Activated T-cell treated with anti-CD3 and anti-CD28 coated beads, Interleukin-2, amount 50 U/mL, for 48 hours (primary cell): ENCODE measurements around the gene SLC16A5.
A peak's percentile ranks its signal among the peaks of the same experiment; 100 is the strongest.
"Not testable (repeated sequence)": the region's sequence is repeated elsewhere in the genome, so short reads cannot be mapped to it uniquely, and the experiment has no call there.

ENCODE experiments used
- DNase-seq, 2 experiments: peaks; one replicate each; pipeline ENCODE4 v3.0.0-alpha.2; 2020

SLC16A5 gene

DNA sequence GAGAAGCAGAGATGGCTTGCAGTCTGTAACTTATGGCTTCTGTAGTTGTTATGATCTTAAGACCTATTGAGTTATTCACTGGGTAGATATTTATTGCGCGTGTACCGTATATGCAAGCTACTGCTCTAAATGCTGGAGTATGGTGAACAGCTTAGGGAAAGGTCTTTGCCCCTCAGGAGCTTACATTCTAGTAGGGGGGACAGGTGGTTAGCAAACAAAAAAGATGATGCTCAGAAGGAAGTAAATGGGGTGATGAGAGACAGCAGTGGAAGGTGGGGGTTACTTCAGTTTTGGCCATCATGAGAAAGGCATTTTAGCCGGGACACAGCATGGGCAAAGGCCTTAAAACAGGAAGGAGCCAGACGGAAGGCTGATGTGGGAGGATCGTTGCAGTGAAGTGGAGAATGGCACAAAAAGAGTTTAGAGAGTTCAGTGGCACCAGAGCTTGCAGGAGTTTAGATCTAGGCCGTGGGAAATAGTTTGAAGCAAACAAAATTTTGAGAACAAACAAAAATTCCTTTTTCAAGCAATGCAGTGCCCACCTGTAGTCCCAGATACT, 24.1 kb downstream of the SLC16A5 start:
- no peak for DNase-seq

DNA sequence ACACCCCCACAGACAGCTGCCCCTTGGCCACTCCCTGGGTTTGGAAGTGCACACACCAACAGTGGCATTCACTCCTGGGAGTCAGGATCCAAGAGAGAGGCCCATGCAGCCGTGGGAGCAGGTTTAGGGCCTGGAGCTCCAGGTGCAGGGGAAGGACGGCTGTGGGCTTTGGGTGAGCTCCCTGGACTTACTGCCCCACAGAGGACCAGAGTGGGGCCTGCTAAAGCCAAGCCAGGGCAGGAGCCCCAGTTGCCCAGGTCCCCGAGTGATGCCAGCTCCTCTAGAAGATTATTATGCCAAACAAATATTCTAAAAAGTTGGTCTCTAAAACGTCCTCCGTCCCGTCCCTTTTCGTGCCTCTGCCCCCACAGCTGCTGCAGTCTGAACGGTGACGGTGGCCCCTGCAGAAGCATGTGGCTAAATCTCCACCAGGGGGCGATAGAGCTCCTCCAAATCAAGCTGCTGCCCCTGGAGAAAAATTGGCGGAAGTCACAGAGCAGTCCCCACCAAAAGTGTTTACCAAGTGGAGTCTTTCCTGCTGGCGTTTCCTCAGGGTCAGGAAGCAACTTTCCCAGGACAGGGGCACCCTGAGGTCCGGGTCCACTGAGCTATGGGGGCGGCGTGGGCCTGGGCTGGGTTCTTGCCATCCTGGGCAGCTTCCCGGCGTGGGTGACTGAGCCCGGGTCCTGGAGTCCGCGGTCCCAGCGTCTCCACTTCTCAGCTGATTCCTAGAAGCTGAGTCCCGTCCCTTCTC, 26.2 kb downstream of the SLC16A5 start:
- DNase-seq = peak; percentile 92 to 93

DNA sequence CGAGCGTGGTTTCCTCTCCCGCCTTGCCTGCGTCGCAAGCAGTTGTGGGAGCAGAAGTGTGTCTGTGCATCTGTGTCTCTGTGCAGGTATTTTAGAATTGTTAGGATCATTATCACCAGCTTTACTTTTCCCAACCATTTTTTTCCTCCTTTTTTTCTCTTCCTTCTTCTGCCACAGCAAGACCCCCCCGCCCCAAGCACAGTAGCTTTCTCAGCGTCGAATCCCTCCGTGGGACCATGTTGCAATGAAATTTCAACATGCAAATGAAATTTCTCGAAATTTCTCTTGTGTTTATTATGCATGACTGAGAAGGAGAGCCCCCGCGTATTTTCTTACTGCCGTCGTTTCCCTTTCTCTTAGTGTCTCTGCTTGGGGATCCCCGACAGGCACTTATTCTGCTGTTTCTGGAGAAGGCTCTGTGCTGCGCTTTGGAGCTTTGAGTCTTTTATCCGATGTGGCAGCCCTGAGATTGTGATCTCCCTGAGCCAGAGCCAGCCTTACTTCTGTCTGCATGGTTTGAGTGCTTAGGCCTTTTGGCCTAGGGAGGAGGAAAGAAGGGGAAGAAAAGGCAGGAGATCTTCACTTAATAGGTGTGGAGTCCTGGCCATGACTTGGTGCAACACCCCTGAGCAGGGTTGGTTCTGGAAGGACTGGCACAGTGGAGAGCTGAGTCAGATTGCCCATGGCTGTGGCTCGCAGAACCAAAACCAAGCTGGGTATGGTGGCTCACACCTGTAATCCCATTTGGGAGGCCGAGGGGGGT, 27.0 kb downstream of the SLC16A5 start:
- DNase-seq = no peak

DNA sequence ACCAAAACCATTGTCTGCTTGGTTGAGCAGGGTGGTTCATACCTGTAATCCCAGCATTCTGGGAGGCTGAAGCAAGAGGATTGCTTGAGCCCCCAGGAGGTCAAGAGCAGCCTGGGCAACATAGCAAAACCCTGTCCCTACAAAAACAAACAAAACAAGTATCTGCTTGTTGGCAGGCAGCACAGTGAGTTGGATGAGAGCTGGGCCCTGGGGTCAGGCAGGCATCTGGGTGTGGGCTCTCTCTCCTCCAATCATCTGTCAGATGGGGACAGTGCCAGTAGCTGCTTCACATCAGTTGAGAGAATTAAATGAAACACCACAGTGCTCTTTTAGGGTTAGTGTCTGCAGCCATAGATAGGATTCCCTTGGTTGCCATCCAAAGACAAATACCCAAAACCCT, 27.8 kb downstream of the SLC16A5 start:
- DNase-seq = no peak

DNA sequence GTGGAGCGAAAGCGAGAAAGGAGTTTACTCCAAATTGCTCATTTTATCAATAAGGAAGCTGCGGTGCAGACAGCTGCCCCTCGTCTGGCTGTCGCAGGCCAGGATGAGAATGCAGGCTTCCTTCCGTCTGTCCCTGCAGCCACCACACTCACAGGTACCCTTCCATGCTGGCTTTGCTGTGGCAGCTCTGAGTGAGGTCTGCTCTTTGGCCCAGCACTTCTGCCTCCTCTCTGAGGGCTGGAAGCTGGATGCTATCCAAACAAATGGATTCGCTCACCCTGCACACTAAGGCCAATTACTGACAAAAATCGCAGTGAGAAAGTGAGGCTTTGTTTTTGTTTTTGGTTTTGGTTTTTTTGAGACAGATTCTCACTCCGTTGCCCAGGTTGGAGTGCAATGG, 29.0 kb downstream of the SLC16A5 start:
- DNase-seq = no peak

DNA sequence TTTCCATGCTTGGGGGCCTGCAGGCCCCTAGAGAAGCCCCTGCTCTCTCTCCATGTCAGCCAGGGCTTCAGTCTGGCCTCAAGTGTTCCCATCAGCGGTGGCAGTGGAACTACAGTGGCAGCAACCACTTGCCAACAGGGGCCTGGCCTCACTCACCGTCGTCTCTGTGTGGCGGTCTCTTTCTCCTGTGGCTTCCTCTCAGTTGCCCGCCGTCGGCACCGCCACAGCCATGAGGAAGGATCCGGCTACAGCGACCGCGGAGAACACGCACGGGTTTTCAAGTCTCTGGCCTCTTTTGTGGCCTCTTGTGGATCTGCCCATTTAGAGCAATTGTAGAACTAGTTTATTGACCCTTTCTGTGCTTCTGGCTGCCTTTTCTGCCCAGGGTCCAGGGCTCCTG, 30.6 kb downstream of the SLC16A5 start:
- no peak for DNase-seq

DNA sequence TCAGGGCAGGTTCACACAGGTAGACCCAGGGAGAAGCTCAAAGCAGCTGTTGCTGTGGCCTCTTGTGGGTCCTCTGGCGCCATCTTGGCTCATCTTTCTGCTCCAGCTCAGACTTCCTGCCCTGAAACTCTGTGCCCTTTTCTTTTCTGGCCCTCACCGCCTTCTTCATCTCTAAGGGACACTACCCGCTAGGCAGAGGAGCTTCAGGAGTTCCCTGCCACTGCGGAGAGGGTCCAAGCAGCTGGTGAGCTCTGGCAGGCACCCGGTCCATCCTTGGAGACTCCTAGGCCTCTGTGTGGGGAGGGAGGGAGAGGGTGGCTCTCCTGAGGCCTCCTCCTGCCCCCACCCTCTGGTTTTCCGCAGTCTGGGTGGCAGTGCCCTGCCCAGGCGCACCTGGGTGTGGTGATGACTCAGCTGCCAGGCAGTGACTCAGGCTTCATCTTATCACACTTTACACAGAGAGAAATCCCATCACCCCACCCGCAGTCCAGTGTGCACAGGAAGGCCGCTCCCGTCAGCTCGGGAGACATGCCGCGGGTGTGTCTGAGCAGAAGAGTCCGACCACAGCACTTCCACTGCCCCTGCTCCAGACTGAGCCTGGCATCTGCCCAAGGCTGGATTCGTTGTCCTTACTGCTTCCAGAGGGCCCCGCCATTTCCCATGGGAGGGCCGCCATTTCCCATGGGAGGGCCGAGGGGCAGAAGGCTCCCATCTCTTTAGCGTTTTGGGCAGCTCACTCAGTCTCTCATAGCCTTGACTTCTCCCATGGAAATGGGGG, 36.5 kb downstream of the SLC16A5 start:
- peak; percentile 74 to 78 for DNase-seq

DNA sequence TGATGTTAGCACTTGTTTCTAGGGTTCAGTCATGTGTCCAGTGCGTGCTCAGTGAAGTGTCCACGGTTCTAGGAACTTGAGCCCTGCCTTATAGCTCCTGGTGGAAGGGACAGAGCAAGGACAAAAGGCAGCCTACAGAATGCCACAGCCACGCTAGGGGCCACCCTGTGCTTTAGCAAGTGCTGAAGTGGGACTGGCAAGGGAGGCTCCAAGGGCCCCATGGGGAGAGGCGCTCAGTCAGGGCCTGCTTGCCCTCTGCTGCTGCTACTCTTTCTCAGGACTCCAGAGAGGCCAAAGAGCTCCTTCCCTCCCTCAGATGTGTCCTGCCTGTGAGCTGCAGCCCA, 37.0 kb downstream of the SLC16A5 start:
- DNase-seq = no peak

DNA sequence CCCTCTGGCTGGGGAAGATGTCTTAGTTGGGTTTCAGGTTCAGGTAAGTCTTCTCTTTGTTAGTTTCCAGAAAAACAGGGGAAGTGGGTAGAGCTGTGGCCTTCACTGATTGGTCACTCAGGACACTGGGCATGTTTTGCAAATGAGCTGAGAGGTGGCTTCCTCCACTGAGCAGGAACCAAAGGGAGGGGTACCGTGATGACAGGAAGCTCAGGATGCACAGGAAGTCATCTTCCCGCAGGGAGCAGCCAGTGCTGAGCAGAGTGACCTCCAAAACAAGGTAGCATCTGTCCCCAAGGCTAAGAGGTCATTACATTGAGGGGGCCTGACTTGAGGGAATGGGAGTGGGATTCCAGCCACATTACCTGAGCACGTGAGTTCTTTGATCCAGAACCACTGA, 38.2 kb downstream of the SLC16A5 start:
- DNase-seq = no peak

DNA sequence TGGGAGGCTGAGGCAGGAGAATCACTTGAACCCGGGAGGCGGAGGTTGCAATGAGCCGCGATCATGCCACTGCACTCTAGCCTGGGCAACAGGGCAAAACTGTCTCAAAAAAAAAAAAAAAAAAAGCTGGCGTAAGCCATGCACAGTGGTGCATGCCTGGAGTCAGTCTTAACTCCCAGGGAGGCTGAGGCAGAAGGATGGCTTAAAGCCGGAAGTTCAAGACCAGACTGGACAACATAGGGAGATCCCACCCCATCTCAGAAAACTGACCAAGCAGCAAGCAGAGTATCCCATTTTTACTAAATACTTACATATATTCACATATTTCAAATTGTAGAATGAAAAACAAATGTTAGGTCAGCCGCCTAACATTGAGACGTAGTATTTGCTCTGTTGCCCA, 39.2 kb downstream of the SLC16A5 start:
- no peak for DNase-seq

DNA sequence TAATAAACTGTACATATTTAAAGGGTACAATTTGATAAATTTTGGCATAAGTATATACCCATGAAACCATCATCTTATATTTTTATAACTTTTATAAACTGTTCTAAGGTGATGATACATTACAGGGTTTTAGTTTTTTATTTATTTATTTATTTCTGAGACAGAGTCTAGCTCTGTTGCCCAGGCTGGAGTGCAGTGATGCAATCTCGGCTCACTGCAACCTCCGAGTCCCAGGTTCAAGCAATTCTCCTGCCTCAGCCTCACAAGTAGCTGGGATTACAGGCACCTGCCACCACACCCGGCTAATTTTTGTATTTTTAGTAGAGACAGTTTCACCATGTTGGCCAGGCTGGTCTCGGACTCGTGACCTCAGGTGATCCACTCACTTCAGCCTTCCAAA, 40.2 kb downstream of the SLC16A5 start:
- not testable (repeated sequence) for DNase-seq

DNA sequence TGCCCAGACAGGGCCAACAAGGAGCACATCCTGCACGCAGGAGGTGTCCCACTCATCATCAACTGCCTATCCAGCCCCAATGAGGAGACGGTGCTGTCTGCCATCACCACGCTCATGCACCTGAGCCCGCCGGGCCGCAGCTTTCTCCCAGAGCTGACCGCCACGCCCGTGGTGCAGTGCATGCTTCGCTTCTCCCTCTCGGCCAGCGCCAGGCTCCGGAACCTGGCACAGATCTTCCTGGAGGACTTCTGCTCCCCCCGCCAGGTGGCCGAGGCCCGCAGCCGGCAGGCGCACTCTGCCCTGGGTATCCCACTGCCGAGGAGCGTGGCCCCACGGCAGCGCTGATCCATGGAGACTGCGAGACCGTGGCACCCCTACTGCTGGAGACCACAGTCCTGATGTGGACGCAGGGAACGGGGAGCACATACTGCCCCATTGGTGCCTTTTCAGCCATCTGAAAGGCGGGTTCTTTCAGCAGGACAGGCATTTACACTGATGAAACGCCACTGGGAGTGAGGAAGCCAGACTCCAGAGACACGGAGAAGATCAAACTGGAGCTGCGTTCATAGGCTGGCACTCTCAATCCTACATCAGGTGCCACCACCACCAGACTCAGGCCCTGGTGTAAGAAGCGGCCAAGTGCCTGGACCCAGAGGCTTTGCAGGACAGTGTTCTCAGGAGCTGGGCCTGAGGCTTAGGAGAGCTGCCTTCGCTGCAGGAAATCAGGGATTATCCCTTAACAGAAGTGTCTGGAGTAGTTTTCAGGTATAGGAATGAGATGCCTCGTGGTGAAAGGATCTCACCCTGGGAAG, 41.1 kb downstream of the SLC16A5 start:
- DNase-seq = no peak

DNA sequence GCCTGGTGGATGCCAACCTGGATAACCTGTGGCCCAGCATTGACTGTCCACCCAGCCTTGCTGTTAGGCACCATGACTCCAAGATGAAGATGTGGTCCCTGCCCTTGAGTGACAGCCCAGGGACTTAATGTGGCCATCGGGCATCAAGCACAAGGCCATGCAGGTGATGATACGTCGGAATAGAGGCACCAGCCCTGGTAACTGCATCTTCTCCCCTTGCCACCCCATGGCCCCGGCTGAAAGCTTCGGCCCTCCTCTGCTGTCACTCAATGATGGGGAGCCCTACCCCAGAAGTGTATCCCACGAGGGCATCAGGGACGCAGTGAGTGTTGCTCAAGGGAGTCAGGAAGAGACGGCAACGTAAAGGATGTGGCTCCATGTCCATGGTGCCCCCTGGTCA, 41.8 kb downstream of the SLC16A5 start:
- DNase-seq = no peak

DNA sequence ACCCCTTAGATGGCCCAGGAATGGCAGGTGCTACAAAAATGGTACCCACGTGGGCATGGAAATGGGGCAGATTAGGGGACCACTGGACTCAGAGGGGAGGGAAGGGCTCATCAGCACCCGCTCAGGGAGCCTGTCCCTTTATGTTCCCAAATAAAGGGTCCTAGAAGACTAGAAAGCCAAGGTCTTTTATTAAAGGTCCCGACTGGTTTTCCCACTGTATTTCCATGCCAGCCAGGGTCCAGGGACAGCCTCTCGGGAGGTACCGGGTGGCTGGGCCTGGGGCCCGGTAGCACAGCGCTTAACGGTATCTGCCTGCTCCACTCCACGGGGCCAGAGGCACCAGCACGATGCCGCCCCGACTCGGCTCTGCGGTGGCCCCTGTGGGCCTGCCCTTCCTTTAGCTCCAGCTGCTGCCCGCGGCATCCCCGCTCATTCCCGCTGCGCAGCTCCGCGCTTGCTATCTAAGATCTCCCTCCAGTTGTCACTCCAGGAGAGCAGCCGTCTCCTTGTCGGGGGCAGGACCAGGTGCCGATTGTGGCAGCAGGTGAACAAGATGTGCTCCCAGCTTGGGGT, 42.4 kb downstream of the SLC16A5 start:
- no peak for DNase-seq

DNA sequence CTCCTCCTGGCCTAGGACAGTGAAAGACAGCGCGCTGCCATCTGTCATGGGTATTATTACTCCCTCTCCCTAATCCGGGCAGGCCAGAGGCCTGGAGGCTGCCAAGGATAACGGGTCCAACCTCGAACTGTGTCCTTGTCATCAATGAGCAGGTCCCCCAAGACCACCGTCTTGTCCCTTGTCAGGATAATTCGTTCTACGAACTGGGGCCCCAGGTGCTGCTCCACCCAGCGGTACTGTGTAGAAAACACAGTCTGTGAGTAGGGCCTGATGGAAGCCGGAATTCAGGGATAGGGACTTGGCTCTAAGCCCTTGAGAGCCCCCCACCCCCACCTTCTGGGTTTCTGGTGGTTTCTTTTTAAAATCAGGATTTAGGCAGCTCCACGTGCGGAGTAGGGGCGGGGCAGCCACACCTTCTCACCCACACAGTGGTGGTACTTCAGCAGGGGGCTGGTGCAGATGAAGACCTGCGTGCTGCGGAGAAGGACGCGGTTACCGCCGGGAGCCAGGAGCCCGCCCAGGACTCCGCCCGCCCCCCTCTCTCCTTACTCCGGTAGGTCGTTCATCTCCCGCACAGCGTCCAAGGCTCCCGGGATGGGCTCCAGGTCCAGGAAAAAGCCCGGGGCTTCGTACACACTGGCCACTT, 43.0 kb downstream of the SLC16A5 start:
- DNase-seq = peak; percentile 74 to 76

DNA sequence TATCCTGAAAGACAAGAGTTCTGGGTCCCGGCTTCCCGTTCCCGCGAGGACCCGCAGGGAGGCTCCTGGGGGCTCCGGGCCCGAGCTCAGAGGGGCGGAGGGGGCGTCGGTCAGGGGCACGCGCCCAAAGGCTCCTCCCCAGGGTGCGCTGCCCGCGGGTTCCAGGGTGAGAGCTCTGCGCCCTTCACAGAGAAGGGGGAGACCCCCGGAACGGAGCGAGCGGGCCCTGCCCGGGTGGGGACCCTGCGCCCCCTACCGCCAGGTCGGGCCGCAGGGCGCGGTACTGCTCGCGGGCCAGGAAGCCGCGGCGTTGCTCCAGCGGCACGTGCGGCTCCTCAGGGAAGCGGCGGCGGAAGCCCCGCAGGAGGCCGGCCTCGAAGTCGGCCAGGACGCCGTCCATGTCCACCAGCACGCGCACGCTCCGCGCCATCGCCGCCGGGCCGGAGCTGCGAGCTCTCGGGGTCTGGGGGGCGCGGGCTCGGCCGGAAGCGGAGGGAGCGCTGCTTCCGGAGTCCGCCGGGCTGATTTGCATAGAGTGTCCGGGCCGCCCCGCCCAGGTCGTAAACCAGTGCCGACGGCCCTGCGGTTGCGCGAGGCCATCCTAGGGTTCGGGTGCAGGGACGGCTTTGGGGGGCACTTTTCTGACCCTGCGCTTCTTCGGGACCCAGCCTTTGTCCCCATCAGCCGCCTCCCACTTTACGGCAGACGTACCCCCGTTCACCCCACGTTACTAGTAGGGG, 43.7 kb downstream of the SLC16A5 start, which contains the start of gene NT5C:
NT5C (minus strand) TSS at position 465 of the 740 bp plus-strand sequence; CDS start at position 430, 35 bp downstream.
- DNase-seq = peak; percentile 85 to 88

DNA sequence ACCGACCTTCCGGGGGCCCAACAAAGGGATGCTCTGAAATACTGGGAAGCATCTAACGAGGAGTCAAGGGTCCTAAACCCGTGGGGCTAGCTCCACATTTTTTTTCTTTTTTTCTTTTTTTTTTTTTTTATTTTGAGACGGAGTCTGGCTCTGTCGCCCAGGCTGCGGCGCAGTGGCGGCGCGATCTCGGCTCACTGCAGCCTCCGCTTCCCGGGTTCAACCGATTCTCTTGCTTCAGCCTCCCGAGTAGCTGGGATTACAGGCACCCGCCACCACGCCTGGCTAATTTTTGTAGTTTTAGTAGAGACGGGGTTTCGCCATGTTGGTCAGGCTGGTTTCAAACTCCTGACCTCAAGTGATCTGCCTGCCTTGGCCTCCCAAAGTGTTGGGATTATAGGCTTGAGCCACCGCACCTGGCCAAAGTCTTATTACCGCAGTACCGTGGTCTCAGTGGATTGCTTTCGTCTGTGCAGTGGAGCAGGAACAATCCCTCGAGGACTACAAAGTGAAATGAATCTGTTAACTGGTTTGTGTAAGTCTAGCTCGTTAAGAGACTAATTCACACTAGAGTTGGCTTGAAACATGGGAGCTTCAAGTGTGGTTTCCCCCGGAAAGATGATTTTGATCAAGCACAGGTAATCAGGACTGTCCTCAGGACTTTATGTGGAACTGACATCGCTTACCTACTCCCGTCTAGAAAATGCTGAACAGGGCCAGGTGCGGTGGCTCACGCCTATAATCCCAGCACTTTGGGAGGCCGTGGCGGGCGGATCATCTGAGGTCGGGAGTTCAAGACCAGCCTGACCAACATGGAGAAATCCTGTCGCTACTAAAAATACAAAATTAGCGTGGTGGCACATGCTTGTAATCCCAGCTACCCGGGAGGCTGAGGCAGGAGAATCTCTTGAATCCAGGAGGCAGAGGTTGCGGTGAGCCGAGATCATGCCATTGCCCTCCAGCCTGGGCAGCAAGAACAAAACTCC, 44.6 kb downstream of the SLC16A5 start:
- not testable (repeated sequence) for DNase-seq

DNA sequence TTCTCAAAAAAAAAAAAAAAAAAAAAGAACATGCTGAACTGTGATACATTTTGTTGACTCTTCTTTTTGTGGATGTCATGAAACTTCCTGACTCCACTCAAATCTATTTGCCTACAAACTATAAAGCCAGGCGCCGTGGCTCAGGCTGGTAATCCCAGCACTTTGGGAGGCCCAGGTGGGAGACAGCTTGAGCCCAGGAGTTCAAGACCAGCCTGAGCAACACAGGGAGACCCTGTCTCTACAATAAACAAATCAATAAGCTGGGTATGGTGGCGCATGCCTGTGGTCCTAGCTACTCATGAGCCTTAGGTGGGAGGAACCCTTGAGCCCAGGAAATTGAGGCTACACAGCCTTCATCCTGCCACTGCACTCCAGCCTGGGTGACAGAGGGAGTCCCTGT, 45.2 kb downstream of the SLC16A5 start:
- DNase-seq = no peak

DNA sequence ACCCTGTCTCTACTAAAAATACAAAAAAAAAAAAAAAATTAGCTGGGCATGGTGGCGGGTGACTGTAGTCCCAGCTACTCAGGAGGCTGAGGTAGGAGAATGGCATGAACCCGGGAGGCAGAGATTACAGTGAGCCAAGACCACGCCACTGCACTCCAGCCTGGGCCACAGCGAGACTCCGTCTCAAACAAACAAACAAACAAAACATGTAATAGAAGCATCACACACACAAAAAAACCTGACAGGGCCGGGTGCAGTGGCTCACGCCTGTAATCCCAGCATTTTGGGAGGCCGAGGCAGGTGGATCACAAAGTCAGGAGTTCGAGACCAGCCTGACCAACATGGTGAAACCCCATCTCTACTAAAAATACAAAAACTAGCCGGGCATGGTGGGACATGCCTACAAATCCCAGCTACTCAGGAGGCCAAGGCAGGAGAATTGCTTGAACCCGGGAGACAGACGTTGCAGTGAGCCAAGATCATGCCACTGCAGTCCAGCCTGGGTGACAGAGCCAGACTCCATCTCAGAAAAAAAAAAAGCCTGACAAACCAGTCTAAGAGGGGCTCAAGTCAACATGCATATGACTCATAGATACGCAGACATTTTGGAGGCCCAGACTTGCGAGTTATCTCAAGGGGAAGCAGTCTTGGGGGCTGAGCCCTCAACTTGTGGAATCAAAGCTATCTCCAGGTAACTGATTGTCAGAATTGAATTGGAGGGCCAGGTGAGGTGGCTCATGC, 46.0 kb downstream of the SLC16A5 start:
- DNase-seq = not testable (repeated sequence)
